ENCODE results near the gene TXNRD3. TPM values are rescaled to one million over a fixed set of nuclear protein-coding genes. Genes with fewer than 3 reads are reported as not detected.

TXNRD3 gene
- total and polyA plus RNA-seq, 2 donors (not counting 1 experiment from before 2014, with no cell fraction given): 5.2 to 8.8 TPM

- Histone ChIP-seq H4K20me1 (ENCODE audit: control insufficient read depth, extremely low read depth, insufficient read depth, low read length) (no peaks in the 10 kb centered on the region), H3K9ac (ENCODE audit: insufficient read depth, low read length) (no peak overlapping the region), H3K9me3 (ENCODE audit: control insufficient read depth, insufficient read depth, low read depth, low read length) (no peaks in the 10 kb centered on the region), H3K27ac (ENCODE audit: insufficient read depth, low read length) (no peak overlapping the region), H3K27me3 (ENCODE audit: control insufficient read depth, insufficient read depth, low read length) (peaks cover 22% of the 10 kb centered on the region), H3K4me3 (replicated peaks in 1 of 4; ENCODE audit: control extremely low read depth in 1 of 4, insufficient read depth in 1 of 4, low read depth in 3 of 4, low read length in 4 of 4) (no peak overlapping the region), H3K4me2 (ENCODE audit: extremely low read depth, insufficient read depth, low read length) (no peak overlapping the region), H3K79me2 (ENCODE audit: control insufficient read depth, insufficient read depth, low read length) (no peaks in the 10 kb centered on the region), H3K4me1 (ENCODE audit: control insufficient read depth, extremely low read depth, insufficient read depth, low read length) (peaks cover 2% of the 10 kb centered on the region), H2AFZ (ENCODE audit: low read length) (no peak overlapping the region), H3K36me3 (ENCODE audit: control insufficient read depth, insufficient read depth, low read length) (no peaks in the 10 kb centered on the region)
- TF ChIP-seq EZH2 (IDR thresholded peaks at IDR 0.05; ENCODE audit: low read length, missing control alignments) (no peak), CTCF (conservative IDR thresholded peaks at IDR 0.05 in 1 of 2, IDR thresholded peaks at IDR 0.05 in 1 of 2; ENCODE audit: low read depth in 1 of 2, low read length in 2 of 2) (no peak)
- DNase-seq (ENCODE audit: low read depth in 2 of 2): no peak
Measured at GRCh38 chr3:126657901-126658300, 3.0 kb upstream of the TXNRD3 start.

GRCh38 chr3:126656371-126657134 is 1.6 kb upstream of the TXNRD3 start:
- H4K20me1 ChIP-seq (ENCODE audit: control insufficient read depth, extremely low read depth, insufficient read depth, low read length): no peaks in the 10 kb centered on the region
- peaks cover 11% of the 10 kb centered on the region for H3K27me3 ChIP-seq (ENCODE audit: control insufficient read depth, insufficient read depth, low read length)
- peaks cover 2% of the 10 kb centered on the region for H3K4me1 ChIP-seq (ENCODE audit: control insufficient read depth, extremely low read depth, insufficient read depth, low read length)
- no peak overlapping the region for H2AFZ ChIP-seq (ENCODE audit: low read length)
- no peak overlapping the region for H3K4me2 ChIP-seq (ENCODE audit: extremely low read depth, insufficient read depth, low read length)
- no peaks in the 10 kb centered on the region for H3K36me3 ChIP-seq (ENCODE audit: control insufficient read depth, insufficient read depth, low read length)
- no peak for DNase-seq (ENCODE audit: low read depth in 2 of 2)
- TF ChIP-seq EZH2 (IDR thresholded peaks at IDR 0.05; ENCODE audit: low read length, missing control alignments): no peak
- no peak for TF ChIP-seq CTCF (conservative IDR thresholded peaks at IDR 0.05 in 1 of 2, IDR thresholded peaks at IDR 0.05 in 1 of 2; ENCODE audit: low read depth in 1 of 2, low read length in 2 of 2)
- H3K79me2 ChIP-seq (ENCODE audit: control insufficient read depth, insufficient read depth, low read length): no peaks in the 10 kb centered on the region
- H3K9ac ChIP-seq (ENCODE audit: insufficient read depth, low read length): no peak overlapping the region
- H3K9me3 ChIP-seq (ENCODE audit: control insufficient read depth, insufficient read depth, low read depth, low read length): no peaks in the 10 kb centered on the region
- H3K27ac ChIP-seq (ENCODE audit: insufficient read depth, low read length): no peak overlapping the region
- no peak overlapping the region for H3K4me3 ChIP-seq (replicated peaks in 1 of 4; ENCODE audit: control extremely low read depth in 1 of 4, insufficient read depth in 1 of 4, low read depth in 3 of 4, low read length in 4 of 4)

- peaks cover 9% of the 10 kb centered on the region for H3K27me3 ChIP-seq (ENCODE audit: control insufficient read depth, insufficient read depth, low read length)
- H3K9ac ChIP-seq (ENCODE audit: insufficient read depth, low read length): no peak overlapping the region
- no peak overlapping the region for H3K27ac ChIP-seq (ENCODE audit: insufficient read depth, low read length)
- no peaks in the 10 kb centered on the region for H3K79me2 ChIP-seq (ENCODE audit: control insufficient read depth, insufficient read depth, low read length)
- no peak overlapping the region for H3K4me3 ChIP-seq (replicated peaks in 1 of 4; ENCODE audit: control extremely low read depth in 1 of 4, insufficient read depth in 1 of 4, low read depth in 3 of 4, low read length in 4 of 4)
- H3K4me1 ChIP-seq (ENCODE audit: control insufficient read depth, extremely low read depth, insufficient read depth, low read length): peaks cover 2% of the 10 kb centered on the region
- H4K20me1 ChIP-seq (ENCODE audit: control insufficient read depth, extremely low read depth, insufficient read depth, low read length): no peaks in the 10 kb centered on the region
- no peak for DNase-seq (ENCODE audit: low read depth in 2 of 2)
- no peak overlapping the region for H3K4me2 ChIP-seq (ENCODE audit: extremely low read depth, insufficient read depth, low read length)
- no peaks in the 10 kb centered on the region for H3K36me3 ChIP-seq (ENCODE audit: control insufficient read depth, insufficient read depth, low read length)
- H3K9me3 ChIP-seq (ENCODE audit: control insufficient read depth, insufficient read depth, low read depth, low read length): no peaks in the 10 kb centered on the region
- no peak for TF ChIP-seq CTCF (conservative IDR thresholded peaks at IDR 0.05 in 1 of 2, IDR thresholded peaks at IDR 0.05 in 1 of 2; ENCODE audit: low read depth in 1 of 2, low read length in 2 of 2)
- TF ChIP-seq EZH2 (IDR thresholded peaks at IDR 0.05; ENCODE audit: low read length, missing control alignments): no peak
- no peak overlapping the region for H2AFZ ChIP-seq (ENCODE audit: low read length)
Measured at GRCh38 chr3:126655887-126656286, 963 bp upstream of the TXNRD3 start.

Measured in fibroblast of lung (primary cell).